Body of pancreas (tissue), 4 donors: ENCODE results near the gene CCDC170.

Experiments
- CTCF ChIP-seq, 7 experiments: fragments of 450-650 bp in 4 of 7; fragments of 200-600 bp in 3 of 7; sonication (generic) in 3 of 7; IDR thresholded peaks; one replicate each; pipeline ENCODE4 v1.5.1; 2016 to 2019; ENCODE audit warnings: antibody characterized with exemption in 7 of 7
- POLR2A ChIP-seq, 3 donors: fragments of 450-650 bp; IDR thresholded peaks; one replicate each; pipeline ENCODE4 v1.6.1; 2016; ENCODE audit warnings: antibody characterized with exemption in 3 of 3, mild to moderate bottlenecking in 2 of 3

GRCh38 chr6:151498327-151498726 is 4.5 kb downstream of the CCDC170 start:
- TF ChIP-seq POLR2A (IDR thresholded peaks at IDR 0.05) (no peak), CTCF (IDR thresholded peaks at IDR 0.05) (no peak)
